ENCODE data around the gene IGF1R.

IGF1R gene

DNA sequence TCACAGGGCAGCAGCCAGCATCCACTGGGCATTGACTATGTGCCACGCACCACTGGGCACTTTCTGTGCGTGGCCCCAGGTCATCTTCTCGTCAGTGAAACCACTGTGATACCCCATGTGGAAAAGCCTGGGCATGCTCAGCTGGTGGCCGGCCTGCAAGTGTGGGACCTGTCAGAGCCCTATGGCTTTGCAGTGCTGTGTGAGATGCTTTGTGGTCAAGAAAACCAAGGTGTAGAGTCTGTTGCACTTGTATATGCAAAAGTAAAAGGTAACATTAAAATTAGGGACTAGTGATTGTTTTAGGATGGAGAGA is 289.7 kb downstream of the IGF1R start:
- Histone ChIP-seq H3K79me2 (ENCODE audit: insufficient read depth, low read length) (no peaks in the 10 kb centered on the region), H3K27me3 (ENCODE audit: insufficient read depth, low read length, poor library complexity) (no peaks in the 10 kb centered on the region), H3K9ac (ENCODE audit: low read depth, low read length) (no peak overlapping the region), H3K4me3 (ENCODE audit: low read depth in 1 of 2, low read length in 2 of 2) (no peak overlapping the region), H3K36me3 (ENCODE audit: insufficient read depth, low read length) (peaks cover 80% of the 10 kb centered on the region), H2AFZ (ENCODE audit: low read depth, low read length) (no peak overlapping the region), H3K9me3 (ENCODE audit: insufficient read depth, low read length, severe bottlenecking) (no peaks in the 10 kb centered on the region), H4K20me1 (ENCODE audit: insufficient read depth, low read length) (no peaks in the 10 kb centered on the region), H3K27ac (ENCODE audit: low read length) (no peak overlapping the region; the same call in 1 of the 2 replicates), H3K4me2 (ENCODE audit: insufficient read depth, low read length) (no peak overlapping the region), H3K4me1 (ENCODE audit: insufficient read depth, low read length) (0 out of 2 replicates have a peak, but pooled peaks cover 3% of the 10 kb centered on the region)
- TF ChIP-seq, protein P1, sequence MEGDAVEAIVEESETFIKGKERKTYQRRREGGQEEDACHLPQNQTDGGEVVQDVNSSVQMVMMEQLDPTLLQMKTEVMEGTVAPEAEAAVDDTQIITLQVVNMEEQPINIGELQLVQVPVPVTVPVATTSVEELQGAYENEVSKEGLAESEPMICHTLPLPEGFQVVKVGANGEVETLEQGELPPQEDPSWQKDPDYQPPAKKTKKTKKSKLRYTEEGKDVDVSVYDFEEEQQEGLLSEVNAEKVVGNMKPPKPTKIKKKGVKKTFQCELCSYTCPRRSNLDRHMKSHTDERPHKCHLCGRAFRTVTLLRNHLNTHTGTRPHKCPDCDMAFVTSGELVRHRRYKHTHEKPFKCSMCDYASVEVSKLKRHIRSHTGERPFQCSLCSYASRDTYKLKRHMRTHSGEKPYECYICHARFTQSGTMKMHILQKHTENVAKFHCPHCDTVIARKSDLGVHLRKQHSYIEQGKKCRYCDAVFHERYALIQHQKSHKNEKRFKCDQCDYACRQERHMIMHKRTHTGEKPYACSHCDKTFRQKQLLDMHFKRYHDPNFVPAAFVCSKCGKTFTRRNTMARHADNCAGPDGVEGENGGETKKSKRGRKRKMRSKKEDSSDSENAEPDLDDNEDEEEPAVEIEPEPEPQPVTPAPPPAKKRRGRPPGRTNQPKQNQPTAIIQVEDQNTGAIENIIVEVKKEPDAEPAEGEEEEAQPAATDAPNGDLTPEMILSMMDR (IDR thresholded peaks at IDR 0.05; ENCODE audit: borderline replicate concordance, extremely low read depth, low read length, poor library complexity, severe bottlenecking): no peak
- TF ChIP-seq EZH2 (IDR thresholded peaks at IDR 0.05; ENCODE audit: borderline replicate concordance, low read depth, low read length, severe bottlenecking): no peak
- no peak for ATAC-seq (ENCODE audit: insufficient read depth, low read depth)
- DNase-seq: no peak

DNA sequence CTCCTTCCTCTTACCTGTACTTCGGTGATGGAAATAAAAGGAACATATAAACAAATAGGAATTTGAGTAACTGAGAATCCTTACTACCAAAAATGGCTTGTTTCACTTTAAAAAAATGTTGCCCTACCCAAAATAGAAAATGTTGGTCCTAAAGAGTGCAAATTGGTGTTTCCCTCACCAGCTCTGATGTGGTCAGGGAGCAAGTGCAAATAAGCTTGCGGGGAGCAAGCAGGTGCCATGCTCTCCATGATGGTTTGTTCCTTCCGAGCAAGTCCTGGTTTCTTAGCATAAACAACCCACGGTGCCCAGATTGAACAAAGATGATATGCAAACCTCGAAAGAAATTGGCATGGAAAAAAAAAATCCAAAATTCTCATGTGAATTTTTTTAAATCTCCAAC is 290.5 kb downstream of the IGF1R start:
- H2AFZ ChIP-seq (ENCODE audit: low read depth, low read length): no peak overlapping the region

DNA sequence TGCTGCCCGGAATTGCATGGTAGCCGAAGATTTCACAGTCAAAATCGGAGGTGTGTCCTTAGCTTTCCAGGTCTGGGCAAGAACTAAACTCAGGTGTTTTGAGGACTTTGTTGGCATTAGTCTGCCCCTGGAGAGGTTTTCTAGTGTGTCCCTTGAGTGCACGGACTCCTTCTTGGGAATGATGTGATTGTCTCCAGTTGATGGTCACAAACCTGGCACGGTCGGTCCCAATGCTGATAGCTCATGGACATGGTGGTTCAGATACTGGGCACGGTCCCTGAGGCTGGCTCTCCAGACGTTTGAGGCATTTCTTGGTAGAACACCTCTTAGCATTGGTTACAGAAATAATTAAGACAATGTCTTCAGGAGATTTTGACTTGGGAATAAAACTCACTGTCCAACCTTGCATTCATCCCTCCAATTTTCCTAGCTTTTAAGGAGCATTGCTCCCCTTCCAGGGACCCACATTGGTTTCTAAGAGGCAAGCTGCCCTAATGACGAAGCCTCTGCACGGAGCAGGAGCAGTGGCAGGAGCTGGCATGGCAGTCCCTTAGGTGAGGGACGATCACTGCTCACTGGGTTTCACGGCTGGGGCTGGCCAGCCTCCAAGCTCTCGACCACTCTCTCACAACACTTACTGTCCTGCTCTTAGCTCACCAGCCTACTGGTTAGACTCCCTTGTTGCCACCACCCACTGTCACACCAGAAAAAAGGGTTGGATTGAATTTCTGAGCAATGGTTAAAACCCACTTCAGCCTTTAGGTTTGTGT is 291.2 kb downstream of the IGF1R start:
- H3K9ac ChIP-seq (ENCODE audit: low read depth, low read length): no peak overlapping the region
- peaks cover 84% of the 10 kb centered on the region for H3K36me3 ChIP-seq (ENCODE audit: insufficient read depth, low read length)
- H3K27me3 ChIP-seq (ENCODE audit: insufficient read depth, low read length, poor library complexity): no peaks in the 10 kb centered on the region
- TF ChIP-seq EZH2 (IDR thresholded peaks at IDR 0.05; ENCODE audit: borderline replicate concordance, low read depth, low read length, severe bottlenecking): no peak
- TF ChIP-seq, protein P1 (IDR thresholded peaks at IDR 0.05; ENCODE audit: borderline replicate concordance, extremely low read depth, low read length, poor library complexity, severe bottlenecking): no peak
- no peak overlapping the region for H2AFZ ChIP-seq (ENCODE audit: low read depth, low read length)
- H3K79me2 ChIP-seq (ENCODE audit: insufficient read depth, low read length): no peaks in the 10 kb centered on the region
- no peak overlapping the region for H3K4me2 ChIP-seq (ENCODE audit: insufficient read depth, low read length)
- H3K4me1 ChIP-seq (ENCODE audit: insufficient read depth, low read length): 0 out of 2 replicates have a peak, but pooled peaks cover 3% of the 10 kb centered on the region
- no peak overlapping the region for H3K4me3 ChIP-seq (ENCODE audit: low read depth in 1 of 2, low read length in 2 of 2)
- DNase-seq: no peak
- ATAC-seq (ENCODE audit: insufficient read depth, low read depth): no peak
- H3K9me3 ChIP-seq (ENCODE audit: insufficient read depth, low read length, severe bottlenecking): no peaks in the 10 kb centered on the region
- no peak overlapping the region for H3K27ac ChIP-seq (ENCODE audit: low read length)
- no peaks in the 10 kb centered on the region for H4K20me1 ChIP-seq (ENCODE audit: insufficient read depth, low read length)

More for the DNA sequence above, 290.5 kb downstream of the IGF1R start:
- H3K27ac ChIP-seq (ENCODE audit: low read length): no peak overlapping the region
- no peak overlapping the region for H3K9ac ChIP-seq (ENCODE audit: low read depth, low read length)
- no peak overlapping the region for H3K4me3 ChIP-seq (ENCODE audit: low read depth in 1 of 2, low read length in 2 of 2)
- TF ChIP-seq, protein P1 (IDR thresholded peaks at IDR 0.05; ENCODE audit: borderline replicate concordance, extremely low read depth, low read length, poor library complexity, severe bottlenecking): no peak
- TF ChIP-seq EZH2 (IDR thresholded peaks at IDR 0.05; ENCODE audit: borderline replicate concordance, low read depth, low read length, severe bottlenecking): no peak
- no peaks in the 10 kb centered on the region for H3K79me2 ChIP-seq (ENCODE audit: insufficient read depth, low read length)
- no peaks in the 10 kb centered on the region for H3K27me3 ChIP-seq (ENCODE audit: insufficient read depth, low read length, poor library complexity)
- no peak overlapping the region for H3K4me2 ChIP-seq (ENCODE audit: insufficient read depth, low read length)
- H3K4me1 ChIP-seq (ENCODE audit: insufficient read depth, low read length): 0 out of 2 replicates have a peak, but pooled peaks cover 3% of the 10 kb centered on the region
- no peaks in the 10 kb centered on the region for H4K20me1 ChIP-seq (ENCODE audit: insufficient read depth, low read length)
- peak; percentile 54 for DNase-seq
- ATAC-seq (ENCODE audit: insufficient read depth, low read depth): peak; percentile 89
- no peaks in the 10 kb centered on the region for H3K9me3 ChIP-seq (ENCODE audit: insufficient read depth, low read length, severe bottlenecking)
- H3K36me3 ChIP-seq (ENCODE audit: insufficient read depth, low read length): peaks cover 83% of the 10 kb centered on the region

All from DND-41 (cell line).